GM23338 (cell line): ENCODE results near the gene BANP.
"Not testable (repeated sequence)": the region's sequence is repeated elsewhere in the genome, so short reads cannot be mapped to it uniquely, and the experiment has no call there.

Source experiments
- CREB1 ChIP-seq: fragments of 250-450 bp; sonication (Bioruptor Pico); IDR thresholded peaks from 2 replicates; pipeline ENCODE4 v1.5.0; 2020; ENCODE audit warnings: low read depth, mild to moderate bottlenecking, moderate library complexity
- EZH2 ChIP-seq: fragments of 200-600 bp; sonication (generic); IDR thresholded peaks from one replicate; pipeline ENCODE4 v1.8.0; 2017; ENCODE audit warnings: antibody characterized with exemption, mild to moderate bottlenecking, low read depth; ENCODE audit not compliant: unreplicated experiment
- EZH2phosphoT487 ChIP-seq: fragments of 200-600 bp; sonication (generic); IDR thresholded peaks from one replicate; pipeline ENCODE4 v1.8.1; 2018; ENCODE audit warnings: antibody characterized with exemption; ENCODE audit not compliant: unreplicated experiment
- JUNB ChIP-seq: IDR thresholded peaks from one replicate; pipeline ENCODE4 v1.6.1; 2016; ENCODE audit warnings: antibody characterized with exemption; ENCODE audit not compliant: unreplicated experiment
- NANOG ChIP-seq: IDR thresholded peaks from 2 replicates; pipeline ENCODE4 v1.6.1; 2016; ENCODE audit warnings: antibody characterized with exemption, borderline replicate concordance
- POLR2AphosphoS5 ChIP-seq: IDR thresholded peaks from 2 replicates; pipeline ENCODE4 v1.6.1; 2016; ENCODE audit warnings: antibody characterized with exemption, low read depth
- ZNF114 ChIP-seq: fragments of 250-450 bp; sonication (Bioruptor Pico); IDR thresholded peaks from 2 replicates; pipeline ENCODE4 v1.5.0; 2020; ENCODE audit warnings: mild to moderate bottlenecking, moderate library complexity
- ZNF331 ChIP-seq: fragments of 250-450 bp; sonication (Bioruptor Pico); IDR thresholded peaks from 2 replicates; pipeline ENCODE4 v1.5.0; 2020; ENCODE audit warnings: low read depth, mild to moderate bottlenecking, moderate library complexity
- TF ChIP-seq, protein P1 (sequence below), 2 experiments: fragments of 200-600 bp in 1 of 2; sonication (generic) in 1 of 2; conservative IDR thresholded peaks; 2 replicates each; pipeline versions ENCODE4 v1.5.1 to v1.6.1; 2016 to 2017; ENCODE audit warnings: antibody characterized with exemption in 2 of 2, low read depth in 2 of 2, mild to moderate bottlenecking in 2 of 2, moderate library complexity in 1 of 2
- TF ChIP-seq, protein P2 (sequence below): IDR thresholded peaks from one replicate; pipeline ENCODE4 v1.6.1; 2018; ENCODE audit warnings: antibody characterized with exemption; ENCODE audit not compliant: unreplicated experiment
- TF ChIP-seq, protein P3 (sequence below): IDR thresholded peaks from 2 replicates; pipeline ENCODE4 v1.6.1; 2016; ENCODE audit warnings: antibody characterized with exemption

DNA sequence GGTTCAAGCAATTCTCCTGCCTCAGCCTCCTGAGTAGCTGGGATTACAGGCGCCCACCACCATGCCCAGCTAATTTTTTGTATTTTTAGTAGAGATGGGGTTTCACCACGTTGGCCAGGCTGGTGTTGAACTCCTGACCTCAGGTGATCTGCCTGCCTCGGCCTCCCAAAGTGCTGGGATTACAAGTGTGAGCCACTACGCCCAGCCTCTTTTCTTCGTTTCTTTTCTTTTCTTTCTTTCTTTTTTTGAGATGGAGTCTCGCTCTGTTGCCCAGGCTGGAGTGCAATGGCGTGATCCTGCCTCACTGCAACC, 14.0 kb upstream of the BANP start:
- TF ChIP-seq, protein P1, sequence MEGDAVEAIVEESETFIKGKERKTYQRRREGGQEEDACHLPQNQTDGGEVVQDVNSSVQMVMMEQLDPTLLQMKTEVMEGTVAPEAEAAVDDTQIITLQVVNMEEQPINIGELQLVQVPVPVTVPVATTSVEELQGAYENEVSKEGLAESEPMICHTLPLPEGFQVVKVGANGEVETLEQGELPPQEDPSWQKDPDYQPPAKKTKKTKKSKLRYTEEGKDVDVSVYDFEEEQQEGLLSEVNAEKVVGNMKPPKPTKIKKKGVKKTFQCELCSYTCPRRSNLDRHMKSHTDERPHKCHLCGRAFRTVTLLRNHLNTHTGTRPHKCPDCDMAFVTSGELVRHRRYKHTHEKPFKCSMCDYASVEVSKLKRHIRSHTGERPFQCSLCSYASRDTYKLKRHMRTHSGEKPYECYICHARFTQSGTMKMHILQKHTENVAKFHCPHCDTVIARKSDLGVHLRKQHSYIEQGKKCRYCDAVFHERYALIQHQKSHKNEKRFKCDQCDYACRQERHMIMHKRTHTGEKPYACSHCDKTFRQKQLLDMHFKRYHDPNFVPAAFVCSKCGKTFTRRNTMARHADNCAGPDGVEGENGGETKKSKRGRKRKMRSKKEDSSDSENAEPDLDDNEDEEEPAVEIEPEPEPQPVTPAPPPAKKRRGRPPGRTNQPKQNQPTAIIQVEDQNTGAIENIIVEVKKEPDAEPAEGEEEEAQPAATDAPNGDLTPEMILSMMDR (conservative IDR thresholded peaks at IDR 0.05; ENCODE audit: low read depth in 2 of 2), result not testable (repeated sequence)
- not testable (repeated sequence) for TF ChIP-seq EZH2phosphoT487; EZH2; POLR2AphosphoS5; ZNF114 (CRISPR knock-in tag); CREB1 (CRISPR knock-in tag); JUNB; NANOG; ZNF331 (CRISPR knock-in tag)
- TF ChIP-seq, protein P2, sequence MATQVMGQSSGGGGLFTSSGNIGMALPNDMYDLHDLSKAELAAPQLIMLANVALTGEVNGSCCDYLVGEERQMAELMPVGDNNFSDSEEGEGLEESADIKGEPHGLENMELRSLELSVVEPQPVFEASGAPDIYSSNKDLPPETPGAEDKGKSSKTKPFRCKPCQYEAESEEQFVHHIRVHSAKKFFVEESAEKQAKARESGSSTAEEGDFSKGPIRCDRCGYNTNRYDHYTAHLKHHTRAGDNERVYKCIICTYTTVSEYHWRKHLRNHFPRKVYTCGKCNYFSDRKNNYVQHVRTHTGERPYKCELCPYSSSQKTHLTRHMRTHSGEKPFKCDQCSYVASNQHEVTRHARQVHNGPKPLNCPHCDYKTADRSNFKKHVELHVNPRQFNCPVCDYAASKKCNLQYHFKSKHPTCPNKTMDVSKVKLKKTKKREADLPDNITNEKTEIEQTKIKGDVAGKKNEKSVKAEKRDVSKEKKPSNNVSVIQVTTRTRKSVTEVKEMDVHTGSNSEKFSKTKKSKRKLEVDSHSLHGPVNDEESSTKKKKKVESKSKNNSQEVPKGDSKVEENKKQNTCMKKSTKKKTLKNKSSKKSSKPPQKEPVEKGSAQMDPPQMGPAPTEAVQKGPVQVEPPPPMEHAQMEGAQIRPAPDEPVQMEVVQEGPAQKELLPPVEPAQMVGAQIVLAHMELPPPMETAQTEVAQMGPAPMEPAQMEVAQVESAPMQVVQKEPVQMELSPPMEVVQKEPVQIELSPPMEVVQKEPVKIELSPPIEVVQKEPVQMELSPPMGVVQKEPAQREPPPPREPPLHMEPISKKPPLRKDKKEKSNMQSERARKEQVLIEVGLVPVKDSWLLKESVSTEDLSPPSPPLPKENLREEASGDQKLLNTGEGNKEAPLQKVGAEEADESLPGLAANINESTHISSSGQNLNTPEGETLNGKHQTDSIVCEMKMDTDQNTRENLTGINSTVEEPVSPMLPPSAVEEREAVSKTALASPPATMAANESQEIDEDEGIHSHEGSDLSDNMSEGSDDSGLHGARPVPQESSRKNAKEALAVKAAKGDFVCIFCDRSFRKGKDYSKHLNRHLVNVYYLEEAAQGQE, result not testable (repeated sequence)
- TF ChIP-seq, protein P3, sequence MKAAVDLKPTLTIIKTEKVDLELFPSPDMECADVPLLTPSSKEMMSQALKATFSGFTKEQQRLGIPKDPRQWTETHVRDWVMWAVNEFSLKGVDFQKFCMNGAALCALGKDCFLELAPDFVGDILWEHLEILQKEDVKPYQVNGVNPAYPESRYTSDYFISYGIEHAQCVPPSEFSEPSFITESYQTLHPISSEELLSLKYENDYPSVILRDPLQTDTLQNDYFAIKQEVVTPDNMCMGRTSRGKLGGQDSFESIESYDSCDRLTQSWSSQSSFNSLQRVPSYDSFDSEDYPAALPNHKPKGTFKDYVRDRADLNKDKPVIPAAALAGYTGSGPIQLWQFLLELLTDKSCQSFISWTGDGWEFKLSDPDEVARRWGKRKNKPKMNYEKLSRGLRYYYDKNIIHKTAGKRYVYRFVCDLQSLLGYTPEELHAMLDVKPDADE, result not testable (repeated sequence)
